Sigmoid colon (tissue), 4 donors: ENCODE measurements around the gene ING4.

Source experiments
- CTCF ChIP-seq, 4 experiments: fragments of 450-650 bp in 3 of 4; fragments of 200-600 bp in 1 of 4; IDR thresholded peaks; one replicate each; pipeline ENCODE4 v1.5.1; 2016 to 2019; ENCODE audit warnings: antibody characterized with exemption in 4 of 4, mild to moderate bottlenecking in 3 of 4, moderate library complexity in 2 of 4
- EP300 ChIP-seq, 4 donors: sonication (generic); formaldehyde crosslinking; IDR thresholded peaks; one replicate each; pipeline ENCODE4 v1.6.1; 2017; ENCODE audit warnings: antibody characterized with exemption in 4 of 4
- POLR2A ChIP-seq, 2 donors: fragments of 450-650 bp; IDR thresholded peaks; one replicate each; pipeline ENCODE4 v1.6.1; 2016; ENCODE audit warnings: antibody characterized with exemption in 2 of 2, mild to moderate bottlenecking in 2 of 2, moderate library complexity in 2 of 2
- POLR2AphosphoS5 ChIP-seq, 4 donors: sonication (generic); formaldehyde crosslinking; IDR thresholded peaks; one replicate each; pipeline ENCODE4 v1.6.1; 2017; ENCODE audit warnings: antibody characterized with exemption in 4 of 4

- TF ChIP-seq CTCF (IDR thresholded peaks at IDR 0.05) (no peak), POLR2A (IDR thresholded peaks at IDR 0.05) (no peak), EP300 (IDR thresholded peaks at IDR 0.05) (no peak), POLR2AphosphoS5 (IDR thresholded peaks at IDR 0.05) (no peak)
Observed at GRCh38 chr12:6653342-6653741, 9.6 kb downstream of the ING4 start.
